22Rv1 (cell line): ENCODE measurements around the gene RTL10.

Experiments
- ZFX ChIP-seq: fragments of 450-650 bp; IDR thresholded peaks from 2 replicates; pipeline ENCODE4 v1.6.1; 2017; ENCODE audit warnings: antibody characterized with exemption, borderline replicate concordance
- TF ChIP-seq, protein P1 (sequence below): fragments of 450-650 bp; IDR thresholded peaks from 2 replicates; pipeline ENCODE4 v1.5.1; 2017; ENCODE audit warnings: mild to moderate bottlenecking

DNA sequence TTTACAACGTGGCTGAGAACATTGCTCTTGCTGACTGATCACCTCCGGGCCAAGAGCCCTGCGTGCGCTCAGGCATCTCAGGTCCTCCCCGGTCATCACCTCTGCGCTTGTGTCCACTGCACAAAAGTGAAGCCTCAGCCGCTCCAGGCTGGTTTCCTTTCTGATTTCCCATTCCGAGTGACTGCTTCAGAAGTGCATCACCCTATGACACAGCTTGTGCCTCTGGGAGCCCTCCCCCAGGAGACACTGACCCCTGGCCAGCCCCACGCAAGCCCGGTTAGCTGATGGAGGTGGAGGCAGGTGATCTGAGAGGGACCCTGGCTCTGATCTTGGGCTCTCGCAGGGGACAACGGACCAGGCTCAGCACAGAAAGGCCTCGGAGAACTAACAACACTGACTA lies 38.3 kb upstream of the RTL10 start:
- TF ChIP-seq, protein P1, sequence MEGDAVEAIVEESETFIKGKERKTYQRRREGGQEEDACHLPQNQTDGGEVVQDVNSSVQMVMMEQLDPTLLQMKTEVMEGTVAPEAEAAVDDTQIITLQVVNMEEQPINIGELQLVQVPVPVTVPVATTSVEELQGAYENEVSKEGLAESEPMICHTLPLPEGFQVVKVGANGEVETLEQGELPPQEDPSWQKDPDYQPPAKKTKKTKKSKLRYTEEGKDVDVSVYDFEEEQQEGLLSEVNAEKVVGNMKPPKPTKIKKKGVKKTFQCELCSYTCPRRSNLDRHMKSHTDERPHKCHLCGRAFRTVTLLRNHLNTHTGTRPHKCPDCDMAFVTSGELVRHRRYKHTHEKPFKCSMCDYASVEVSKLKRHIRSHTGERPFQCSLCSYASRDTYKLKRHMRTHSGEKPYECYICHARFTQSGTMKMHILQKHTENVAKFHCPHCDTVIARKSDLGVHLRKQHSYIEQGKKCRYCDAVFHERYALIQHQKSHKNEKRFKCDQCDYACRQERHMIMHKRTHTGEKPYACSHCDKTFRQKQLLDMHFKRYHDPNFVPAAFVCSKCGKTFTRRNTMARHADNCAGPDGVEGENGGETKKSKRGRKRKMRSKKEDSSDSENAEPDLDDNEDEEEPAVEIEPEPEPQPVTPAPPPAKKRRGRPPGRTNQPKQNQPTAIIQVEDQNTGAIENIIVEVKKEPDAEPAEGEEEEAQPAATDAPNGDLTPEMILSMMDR: no peak
- TF ChIP-seq ZFX: no peak
